Suprapubic skin (tissue), 3 donors: ENCODE measurements around the gene NPPB.

ENCODE experiments used
- CTCF ChIP-seq, 2 donors: fragments of 200-600 bp in 1 of 2; fragments of 450-650 bp in 1 of 2; sonication (generic) in 1 of 2; IDR thresholded peaks; one replicate each; pipeline ENCODE4 v1.5.1; 2016 to 2019; ENCODE audit warnings: antibody characterized with exemption in 2 of 2, mild to moderate bottlenecking in 1 of 2, moderate library complexity in 1 of 2
- POLR2AphosphoS5 ChIP-seq, 3 donors: sonication (generic); formaldehyde crosslinking; IDR thresholded peaks; one replicate each; pipeline ENCODE4 v1.6.1; 2017; ENCODE audit warnings: antibody characterized with exemption in 3 of 3

- TF ChIP-seq POLR2AphosphoS5 (IDR thresholded peaks at IDR 0.05) (no peak), CTCF (IDR thresholded peaks at IDR 0.05) (no peak)
These were observed 26.6 kb downstream of the NPPB start for GRCh38 chr1:11831945-11832725.
